ENCODE results near the gene ADH7. TPM values are rescaled to one million over a fixed set of nuclear protein-coding genes. Genes with fewer than 3 reads are reported as not detected.

ADH7 gene
- polyA plus RNA-seq, 2 of the 4 experiments (the other 2 are of a cell fraction) = not detected

- Histone ChIP-seq H3K9me3 (no peaks in the 10 kb centered on the region), H3K4me2 (no peak overlapping the region), H3K4me3 (no peak overlapping the region), H3K4me1 (no peaks in the 10 kb centered on the region), H3K27ac (no peak overlapping the region)
- ChIA-PET CTCF (interaction anchor here (0.6 to 2.1 kb wide), 21 partner anchors 10 to 1408 kb away, joined by 3 to 11 read pairs (median 3); partner anchors contain the start of gene METAP1), POLR2A (no interaction called here)
- WGBS (ENCODE audit: missing lambda C conversion rate) = 17% methylated on average over 4 of the region's 4 CpGs
- no peak for FAIRE-seq
- ATAC-seq = peak; percentile 91 to 96
- DNase-seq (ENCODE audit: low read depth in 1 of 2, low spot score in 1 of 2) = peak; percentile 53 to 60
- TF ChIP-seq JUN (IDR thresholded peaks at IDR 0.05) (no peak), SREBF2 (IDR thresholded peaks at IDR 0.05) (no peak), FOSB (CRISPR knock-in tag; IDR thresholded peaks at IDR 0.05) (no peak), RAD21 (conservative IDR thresholded peaks at IDR 0.05 in 1 of 2, IDR thresholded peaks at IDR 0.05 in 1 of 2) (peak; percentile 83 to 90), NR3C1 (IDR thresholded peaks at IDR 0.05) (no peak), ELK1 (IDR thresholded peaks at IDR 0.05; ENCODE audit: low read depth, low read length) (no peak), FOSL2 (IDR thresholded peaks at IDR 0.05) (no peak), FOSL2 (CRISPR knock-in tag; IDR thresholded peaks at IDR 0.05) (no peak), MYC (IDR thresholded peaks at IDR 0.05; ENCODE audit: borderline replicate concordance, low read length) (no peak), CBX8 (IDR thresholded peaks at IDR 0.05) (no peak), PHF8 (IDR thresholded peaks at IDR 0.05; ENCODE audit: borderline replicate concordance, low read depth) (no peak), CTCF (IDR thresholded peaks at IDR 0.05) (peak; percentile 70), SMC3 (IDR thresholded peaks at IDR 0.05) (peak; percentile 67), EP300 (IDR thresholded peaks at IDR 0.05) (no peak), GATA3 (IDR thresholded peaks at IDR 0.05; ENCODE audit: borderline replicate concordance) (no peak), RARB (CRISPR knock-in tag; IDR thresholded peaks at IDR 0.05) (no peak), FOXS1 (CRISPR knock-in tag; IDR thresholded peaks at IDR 0.05) (no peak)
These were observed 27.8 kb upstream of the ADH7 start for GRCh38 chr4:99462875-99463464.

GRCh38 chr4:99461623-99462401, 26.7 kb upstream of the ADH7 start:
- H3K9me3 ChIP-seq = no peaks in the 10 kb centered on the region
- ATAC-seq (no peak), DNase-seq (ENCODE audit: low read depth in 1 of 2, low spot score in 1 of 2) (no peak), FAIRE-seq (no peak)
- TF ChIP-seq EHF (CRISPR knock-in tag; IDR thresholded peaks at IDR 0.05) (no peak), FOXS1 (CRISPR knock-in tag; IDR thresholded peaks at IDR 0.05) (no peak), NFE2L2 (conservative IDR thresholded peaks at IDR 0.05; ENCODE audit: low read length) (no peak), EHMT2 (IDR thresholded peaks at IDR 0.05; ENCODE audit: low read depth) (no peak), FOSB (CRISPR knock-in tag; IDR thresholded peaks at IDR 0.05) (no peak), HOXA7 (CRISPR knock-in tag; IDR thresholded peaks at IDR 0.05) (no peak), E2F6 (IDR thresholded peaks at IDR 0.05; ENCODE audit: borderline replicate concordance, low read depth) (no peak), TP53 (CRISPR knock-in tag; IDR thresholded peaks at IDR 0.05) (no peak), RAD21 (conservative IDR thresholded peaks at IDR 0.05 in 1 of 2, IDR thresholded peaks at IDR 0.05 in 1 of 2) (no peak), KDM1A (IDR thresholded peaks at IDR 0.05; ENCODE audit: low read depth) (no peak), RCOR1 (IDR thresholded peaks at IDR 0.05; ENCODE audit: low read depth, low read length) (no peak), RFX5 (IDR thresholded peaks at IDR 0.05) (no peak), ZSCAN20 (CRISPR knock-in tag; IDR thresholded peaks at IDR 0.05) (no peak), ZC3H11A (IDR thresholded peaks at IDR 0.05) (no peak), ESRRA (IDR thresholded peaks at IDR 0.05; ENCODE audit: borderline replicate concordance, low read length) (no peak), HOXB13 (CRISPR knock-in tag; IDR thresholded peaks at IDR 0.05; ENCODE audit: low read depth) (no peak), HOXB5 (CRISPR knock-in tag; IDR thresholded peaks at IDR 0.05) (no peak)
- ChIA-PET POLR2A (no interaction called here), CTCF (interaction anchor here (0.6 to 2.1 kb wide), 12 partner anchors 9 to 1407 kb away, joined by 3 to 11 read pairs (median 4); no protein-coding TSS in a partner anchor)
- H3K4me2 ChIP-seq = no peak overlapping the region
- WGBS (ENCODE audit: missing lambda C conversion rate) = 18% methylated on average over 4 of the region's 4 CpGs
- H3K27ac ChIP-seq = no peak overlapping the region
- no peaks in the 10 kb centered on the region for H3K4me1 ChIP-seq
- no peak overlapping the region for H3K4me3 ChIP-seq

Data from A549 (cell line).